BJ (cell line): ENCODE results near the gene COL4A5. TPM values are rescaled to one million over a fixed set of nuclear protein-coding genes. Genes with fewer than 3 reads are reported as not detected.

Source experiments
- CTCF ChIA-PET: fragments of 350-600 bp; formaldehyde crosslinking; extraction: SDS; loops from one replicate; lab custom pipeline; 2021; ENCODE audit warnings: antibody characterized with exemption, inconsistent platforms; lab: Yijun Ruan, JAX
- POLR2A ChIA-PET: fragments of 300-600 bp; sonication (Branson Sonifier 250); formaldehyde crosslinking; extraction: SDS; loops from one replicate; lab custom pipeline; 2021; ENCODE audit warnings: antibody characterized with exemption; lab: Charles Lee
- DNase-seq: peaks from one replicate; pipeline ENCODE4 v3.0.0-alpha.2; 2011; ENCODE audit warnings: low read depth
- H3K27me3 ChIP-seq: 2 replicates; pipeline ENCODE4 v1.6.0; 2011; ENCODE audit warnings: low read length; ENCODE audit not compliant: control insufficient read depth, insufficient read depth
- H3K36me3 ChIP-seq: 2 replicates; pipeline ENCODE4 v1.5.1; 2011; ENCODE audit warnings: low read length; ENCODE audit not compliant: control insufficient read depth, insufficient read depth
- H3K4me3 ChIP-seq: 2 replicates; pipeline ENCODE4 v1.5.1; 2011; ENCODE audit warnings: low read depth, mild to moderate bottlenecking, control low read depth, low read length
- polyA plus RNA-seq: library from polyadenylated mRNA; depleted of rRNA; stranded (reverse); fragments of >200 nt; gene quantifications from 2 replicates; pipeline ENCODE4 v1.2.3, GENCODE V29; 2011
- TF ChIP-seq, protein P1 (sequence below): IDR thresholded peaks from 2 replicates; pipeline ENCODE4 v1.5.1; 2011; ENCODE audit warnings: low read depth, mild to moderate bottlenecking, control low read depth, inconsistent platforms, low read length, moderate library complexity; ENCODE audit not compliant: insufficient read depth

The COL4A5 gene
- polyA plus RNA-seq, 1 experiment: 13.2 TPM

DNA sequence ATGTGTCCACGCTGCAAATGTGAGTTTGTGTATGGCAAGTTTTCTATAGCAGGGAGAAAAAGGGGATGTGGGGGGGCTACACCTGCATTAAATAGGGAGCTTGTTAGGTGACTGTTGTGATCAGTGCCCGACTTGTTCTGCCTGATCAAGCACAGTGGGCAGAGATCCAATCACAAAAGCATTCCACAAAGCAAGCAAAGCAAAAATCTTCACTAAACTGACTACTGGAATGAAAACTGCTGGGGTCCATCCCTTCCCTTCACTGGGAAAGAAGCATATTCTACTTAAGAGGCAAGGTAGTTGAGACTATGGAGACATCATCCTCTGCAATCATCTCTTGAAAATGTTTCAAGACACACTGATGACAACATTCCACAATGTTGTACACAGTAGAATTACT, 291.5 kb downstream of the COL4A5 start:
- ChIA-PET CTCF (no interaction called here), POLR2A (no interaction called here)
- TF ChIP-seq, protein P1, sequence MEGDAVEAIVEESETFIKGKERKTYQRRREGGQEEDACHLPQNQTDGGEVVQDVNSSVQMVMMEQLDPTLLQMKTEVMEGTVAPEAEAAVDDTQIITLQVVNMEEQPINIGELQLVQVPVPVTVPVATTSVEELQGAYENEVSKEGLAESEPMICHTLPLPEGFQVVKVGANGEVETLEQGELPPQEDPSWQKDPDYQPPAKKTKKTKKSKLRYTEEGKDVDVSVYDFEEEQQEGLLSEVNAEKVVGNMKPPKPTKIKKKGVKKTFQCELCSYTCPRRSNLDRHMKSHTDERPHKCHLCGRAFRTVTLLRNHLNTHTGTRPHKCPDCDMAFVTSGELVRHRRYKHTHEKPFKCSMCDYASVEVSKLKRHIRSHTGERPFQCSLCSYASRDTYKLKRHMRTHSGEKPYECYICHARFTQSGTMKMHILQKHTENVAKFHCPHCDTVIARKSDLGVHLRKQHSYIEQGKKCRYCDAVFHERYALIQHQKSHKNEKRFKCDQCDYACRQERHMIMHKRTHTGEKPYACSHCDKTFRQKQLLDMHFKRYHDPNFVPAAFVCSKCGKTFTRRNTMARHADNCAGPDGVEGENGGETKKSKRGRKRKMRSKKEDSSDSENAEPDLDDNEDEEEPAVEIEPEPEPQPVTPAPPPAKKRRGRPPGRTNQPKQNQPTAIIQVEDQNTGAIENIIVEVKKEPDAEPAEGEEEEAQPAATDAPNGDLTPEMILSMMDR: no peak
- H3K36me3 ChIP-seq: no peaks in the 10 kb centered on the region
- DNase-seq: no peak
- peaks cover 10% of the 10 kb centered on the region for H3K27me3 ChIP-seq
- no peak overlapping the region for H3K4me3 ChIP-seq

DNA sequence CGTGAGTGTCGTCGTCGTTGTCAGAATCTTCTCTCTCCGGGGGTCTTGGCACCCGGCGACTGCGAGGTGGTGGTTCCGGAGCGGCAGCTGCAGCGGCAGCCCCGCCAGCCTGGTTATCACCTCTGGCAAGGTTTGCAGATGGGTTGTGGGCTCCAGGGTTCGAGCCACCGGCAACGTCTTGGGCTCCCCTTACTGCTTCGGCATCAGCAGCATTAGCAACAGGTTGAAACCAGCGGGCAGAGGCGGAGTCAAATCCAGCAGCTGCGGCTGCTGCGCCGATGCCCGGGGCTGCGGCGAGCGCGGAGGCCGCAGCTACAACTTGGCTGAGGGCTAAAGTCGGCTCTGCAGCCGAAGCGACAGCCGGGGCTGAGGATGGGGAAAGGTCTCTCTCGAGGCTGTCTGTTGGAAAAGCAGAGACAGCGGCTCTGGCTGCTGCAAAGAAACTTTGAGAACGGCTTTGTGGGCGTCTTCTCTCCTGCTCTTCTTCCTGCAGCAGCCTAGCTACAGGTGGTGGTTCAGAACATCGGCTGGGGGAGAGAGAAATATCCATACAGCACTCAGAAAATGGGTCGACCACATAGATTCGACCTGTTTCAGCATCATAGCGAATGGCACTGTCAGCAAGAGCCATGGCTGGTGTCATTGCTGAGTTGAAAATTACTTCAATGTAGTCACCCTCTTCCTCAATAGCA, 293.1 kb downstream of the COL4A5 start:
- TF ChIP-seq, protein P1: no peak
- Histone ChIP-seq H3K36me3 (no peaks in the 10 kb centered on the region), H3K27me3 (peaks cover 11% of the 10 kb centered on the region), H3K4me3 (no peak overlapping the region)
- DNase-seq: no peak
- POLR2A ChIA-PET: no interaction called here
- CTCF ChIA-PET: no interaction called here

DNA sequence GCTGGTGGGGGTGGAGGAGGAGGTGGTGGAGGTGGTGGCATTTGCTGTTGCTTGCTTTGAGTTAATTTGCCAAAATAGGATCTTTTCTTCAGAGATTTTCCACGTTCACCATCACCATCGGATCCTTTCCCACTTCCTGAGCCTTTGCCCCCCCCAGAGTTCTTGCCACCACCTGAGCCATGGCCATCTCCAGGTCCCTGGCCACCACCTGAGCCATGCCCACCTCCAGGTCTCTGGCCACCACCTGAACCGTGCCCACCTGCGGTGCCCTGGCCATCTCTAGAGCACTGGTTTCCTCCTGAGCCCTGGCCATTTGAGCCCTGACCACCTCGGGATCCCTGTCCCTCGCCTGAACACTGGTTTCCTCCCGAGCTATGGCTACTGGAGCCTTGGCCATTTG, 294.8 kb downstream of the COL4A5 start:
- Histone ChIP-seq H3K27me3 (peaks cover 11% of the 10 kb centered on the region), H3K4me3 (no peak overlapping the region), H3K36me3 (no peaks in the 10 kb centered on the region)
- no peak for DNase-seq
- TF ChIP-seq, protein P1: no peak
- POLR2A ChIA-PET: no interaction called here
- CTCF ChIA-PET: no interaction called here

DNA sequence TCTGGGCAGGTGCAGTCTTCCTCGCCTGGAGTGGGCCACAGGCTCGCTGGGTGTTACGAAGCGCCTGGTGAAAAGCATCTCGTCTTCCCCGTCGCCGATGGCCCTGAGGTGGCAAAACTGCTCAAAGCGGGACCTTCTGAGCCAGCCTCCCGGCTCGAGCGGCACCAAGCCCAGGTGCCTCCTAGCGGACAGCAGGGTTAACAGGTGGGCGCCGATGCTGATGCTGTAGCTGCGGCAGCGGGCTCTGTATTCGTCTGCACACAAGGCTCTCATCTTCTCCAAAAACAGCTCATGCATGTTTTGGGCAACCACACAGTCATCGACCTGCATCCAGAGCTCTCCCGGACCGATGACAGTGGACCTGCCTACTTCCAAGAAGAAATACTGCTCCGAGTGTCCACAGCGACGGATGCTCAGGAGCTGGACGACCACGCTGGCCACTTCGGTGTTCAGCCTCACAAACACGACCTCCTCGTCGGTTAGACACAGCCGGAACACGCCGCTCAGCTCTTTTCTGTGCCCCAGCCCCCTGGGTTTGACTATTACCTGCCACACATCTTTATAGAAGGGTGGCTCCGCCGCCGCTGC, 295.5 kb downstream of the COL4A5 start:
- TF ChIP-seq, protein P1: no peak
- DNase-seq: no peak
- Histone ChIP-seq H3K4me3 (no peak overlapping the region), H3K36me3 (no peaks in the 10 kb centered on the region), H3K27me3 (peaks cover 11% of the 10 kb centered on the region)
- ChIA-PET CTCF (no interaction called here), POLR2A (no interaction called here)

DNA sequence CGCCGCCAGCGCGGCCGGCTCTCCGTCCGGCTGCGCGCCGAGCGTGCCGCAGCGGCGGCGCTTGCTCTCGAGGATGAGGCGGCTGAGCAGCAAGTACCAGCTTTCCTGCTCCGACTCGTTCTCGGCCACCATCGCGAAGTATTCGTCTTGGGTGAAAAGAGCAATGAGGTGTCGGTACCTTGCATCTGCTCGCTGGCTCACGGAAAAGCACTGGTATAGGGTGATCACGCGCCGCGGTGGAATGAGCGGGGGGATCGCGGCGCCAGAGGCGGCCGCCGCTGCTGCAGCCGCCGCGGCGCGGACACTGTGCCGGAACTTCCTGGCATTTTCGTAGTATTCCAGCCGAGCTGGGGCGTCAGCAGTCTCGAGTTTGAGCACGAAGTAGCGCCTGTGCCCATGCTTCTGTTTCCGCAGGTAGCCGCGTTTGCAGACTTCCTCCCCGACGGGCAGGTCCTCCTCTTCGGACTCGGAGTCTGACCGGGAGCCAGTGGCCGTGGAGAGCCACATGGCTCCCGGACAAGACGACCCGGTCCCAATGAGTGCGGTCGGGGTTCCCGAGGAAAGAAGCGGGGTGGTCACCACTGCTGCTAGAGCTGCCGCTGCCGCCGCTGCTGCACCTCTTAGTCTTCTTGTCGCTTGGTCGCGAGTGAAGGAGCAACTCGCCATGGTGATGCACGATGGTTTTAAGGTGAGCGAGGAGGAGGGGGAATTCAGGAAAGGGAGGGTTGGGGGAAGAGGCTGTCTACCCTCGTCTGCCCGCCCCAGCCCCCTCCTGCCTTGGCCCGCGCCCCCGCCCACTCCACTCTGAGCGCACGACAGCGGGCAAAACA, 296.3 kb downstream of the COL4A5 start:
- TF ChIP-seq, protein P1: no peak
- Histone ChIP-seq H3K36me3 (no peaks in the 10 kb centered on the region), H3K27me3 (peaks cover 11% of the 10 kb centered on the region), H3K4me3 (peak overlapping the region; percentile 21)
- DNase-seq: no peak
- ChIA-PET CTCF (no interaction called here), POLR2A (no interaction called here)
